Measurements from ENCODE around the gene ARFGAP1. TPM values are rescaled to one million over a fixed set of nuclear protein-coding genes. Genes with fewer than 3 reads are reported as not detected.

Gene ARFGAP1
- total and polyA plus RNA-seq, 2 of the 4 experiments (the other 2 are of a cell fraction): 59.1 to 194 TPM

- H4K91ac ChIP-seq (ENCODE audit: insufficient read depth, low read depth, low read length): no peak overlapping the region
- H2AK9ac ChIP-seq (replicated peaks; ENCODE audit: low read depth, low read length, poor library complexity): no peak overlapping the region
- H3K23ac ChIP-seq (ENCODE audit: low read depth, low read length): no peak overlapping the region
- H3K9me1 ChIP-seq (ENCODE audit: insufficient read depth, low read length): no peaks in the 10 kb centered on the region
- ATAC-seq (ENCODE audit: low read depth) (no peak), DNase-seq (no peak)
- peaks cover 4% of the 10 kb centered on the region; the same call in 1 of the 2 replicates for H3K4me1 ChIP-seq (ENCODE audit: control insufficient read depth, insufficient read depth, low read length)
- no peaks in the 10 kb centered on the region for H3K79me1 ChIP-seq (ENCODE audit: low read depth in 1 of 2, low read length in 2 of 2)
- H2BK120ac ChIP-seq (ENCODE audit: low read depth, low read length): no peak overlapping the region
- no peaks in the 10 kb centered on the region for H3K36me3 ChIP-seq (ENCODE audit: control insufficient read depth, insufficient read depth, low read length)
- H3K14ac ChIP-seq (replicated peaks; ENCODE audit: low read depth, low read length): no peak overlapping the region
- H2AFZ ChIP-seq (replicated peaks; ENCODE audit: low read length, poor library complexity): no peak overlapping the region
- in situ Hi-C loops (cut with MboI; ENCODE audit: low sequenced_read_pairs): no loop called here
- dilution Hi-C loops (cut with HindIII; ENCODE audit: low sequenced_read_pairs, unreplicated experiment): no loop called here
- no peak overlapping the region for H3K4me3 ChIP-seq (ENCODE audit: insufficient read depth, low read depth, low read length)
- H2BK20ac ChIP-seq (ENCODE audit: low read depth, low read length): no peak overlapping the region
- H3K56ac ChIP-seq (ENCODE audit: extremely low read depth, insufficient read depth, low read length): no peak overlapping the region
- H3K27ac ChIP-seq (ENCODE audit: insufficient read depth, low read length): no peak overlapping the region
- ChIA-PET POLR2A (ENCODE audit: unreplicated experiment) (no interaction called here), CTCF (no interaction called here)
- TF ChIP-seq CTCF (conservative IDR thresholded peaks at IDR 0.05; ENCODE audit: low read depth, low read length): no peak
- no peak for TF ChIP-seq CEBPB (IDR thresholded peaks at IDR 0.05; ENCODE audit: low read depth, low read length)
- no peak for TF ChIP-seq BHLHE40 (IDR thresholded peaks at IDR 0.05; ENCODE audit: low read depth, low read length)
- TF ChIP-seq POLR2A (IDR thresholded peaks at IDR 0.05; ENCODE audit: low read depth, low read length): no peak
- TF ChIP-seq RCOR1 (IDR thresholded peaks at IDR 0.05; ENCODE audit: insufficient replicate concordance, low read length): no peak
- no peak for TF ChIP-seq MXI1 (IDR thresholded peaks at IDR 0.05; ENCODE audit: borderline replicate concordance, low read depth, low read length)
- TF ChIP-seq RFX5 (IDR thresholded peaks at IDR 0.05; ENCODE audit: low read depth, low read length): no peak
- no peak for TF ChIP-seq MAFK (IDR thresholded peaks at IDR 0.05; ENCODE audit: low read depth, low read length)
- TF ChIP-seq NFE2L2 (IDR thresholded peaks at IDR 0.05; ENCODE audit: low read depth, low read length): no peak
- TF ChIP-seq CHD1 (IDR thresholded peaks at IDR 0.05; ENCODE audit: low read depth, low read length): no peak
- intact Hi-C loops (cut with micrococcal nuclease): no loop called here
- H3K18ac ChIP-seq (ENCODE audit: low read depth, low read length): no peak overlapping the region
- H3K9me3 ChIP-seq (ENCODE audit: control insufficient read depth, insufficient read depth, low read length): no peaks in the 10 kb centered on the region
- no TSS peak for BruUV-seq (replicated peaks)
- no peak overlapping the region for H3K9ac ChIP-seq (ENCODE audit: low read depth, low read length)
- H3K4ac ChIP-seq (ENCODE audit: low read depth, low read length): no peak overlapping the region
- H3K27me3 ChIP-seq (ENCODE audit: control insufficient read depth, insufficient read depth, low read length): peaks cover 46% of the 10 kb centered on the region
- H2AK5ac ChIP-seq (ENCODE audit: low read depth, low read length): no peak overlapping the region
- H2BK15ac ChIP-seq (ENCODE audit: low read depth, low read length): no peak overlapping the region
- no peaks in the 10 kb centered on the region for H4K20me1 ChIP-seq (ENCODE audit: insufficient read depth, low read length)
- no peak overlapping the region for H3K4me2 ChIP-seq (ENCODE audit: low read depth, low read length)
- 26% methylated on average over 14 of the region's 34 CpGs; no CpG with 5 or more reads in 1 of the 2 experiments for WGBS, 2 experiments (ENCODE audit: extremely low coverage in 2 of 2, insufficient read length in 1 of 2)
- H2BK5ac ChIP-seq (ENCODE audit: low read depth, low read length, poor library complexity, severe bottlenecking): no peak overlapping the region
- H4K5ac ChIP-seq (ENCODE audit: low read depth, low read length): no peak overlapping the region
- H4K8ac ChIP-seq (ENCODE audit: low read depth in 2 of 2, low read length in 2 of 2): no peak overlapping the region
These were observed 49.7 kb downstream of the ARFGAP1 start for GRCh38 chr20:63322146-63322932.
